Peyer's patch (tissue), 4 donors: Measurements from ENCODE around the gene CCDC85C. TPM values are rescaled to one million over a fixed set of nuclear protein-coding genes. Genes with fewer than 3 reads are reported as not detected.
A peak's percentile ranks its signal among the peaks of the same experiment; 100 is the strongest.

Source experiments
- DNase-seq, 3 donors: peaks; one replicate each; pipeline ENCODE4 v3.0.0-alpha.2; 2017 to 2019
- H3K27ac ChIP-seq, 4 donors: fragments of 200-600 bp; sonication (generic); one replicate each; pipeline ENCODE4 v1.5.1; 2016 to 2019
- H3K27me3 ChIP-seq, 2 donors: fragments of 200-600 bp; sonication (generic); one replicate each; pipeline ENCODE4 v1.5.1; 2019
- H3K36me3 ChIP-seq, 3 donors: fragments of 200-600 bp; sonication (generic); one replicate each; pipeline ENCODE4 v1.5.1; 2016 to 2019
- H3K4me1 ChIP-seq, 4 donors: fragments of 200-600 bp; sonication (generic); one replicate each; pipeline ENCODE4 v1.5.1; 2016 to 2019
- H3K4me3 ChIP-seq, 4 donors: fragments of 200-600 bp; sonication (generic); 1 replicate in 3 of 4; 2 replicates in 1 of 4; pipeline ENCODE4 v1.5.1; 2016 to 2019; ENCODE audit warnings: mild to moderate bottlenecking in 1 of 4
- H3K9me3 ChIP-seq, 4 donors: fragments of 200-600 bp; sonication (generic); one replicate each; pipeline ENCODE4 v1.5.1; 2016 to 2019; ENCODE audit warnings: mild to moderate bottlenecking in 1 of 4
- CTCF ChIP-seq, 6 experiments: fragments of 450-650 bp in 4 of 6; fragments of 200-600 bp in 2 of 6; sonication (generic) in 1 of 6; IDR thresholded peaks; one replicate each; pipeline ENCODE4 v1.5.1; 2017 to 2019; ENCODE audit warnings: antibody characterized with exemption in 6 of 6, mild to moderate bottlenecking in 3 of 6, moderate library complexity in 1 of 6
- POLR2A ChIP-seq, 2 donors: fragments of 450-650 bp; IDR thresholded peaks; one replicate each; pipeline ENCODE4 v1.5.1; 2017; ENCODE audit warnings: antibody characterized with exemption in 2 of 2, mild to moderate bottlenecking in 2 of 2, moderate library complexity in 2 of 2
- total RNA-seq, 4 donors: library from RNA; depleted of rRNA; stranded (reverse); fragments of >200 nt; gene quantifications; one replicate each; pipeline ENCODE4 v1.1.0, GENCODE V29; 2016

The CCDC85C gene
- total RNA-seq, 4 donors from 2014 or later = 19.8 to 98.1 (median 78.8) TPM

GRCh38 chr14:99516156-99516870 is 87.7 kb downstream of the CCDC85C start:
- DNase-seq = peak in 1 of 3 donors; percentile 45

GRCh38 chr14:99515301-99516155 is 88.5 kb downstream of the CCDC85C start:
- peak in 1 of 3 donors; percentile 36 for DNase-seq
- Histone ChIP-seq H3K36me3 (peaks cover 0 to 43% (median 0%) of the 10 kb centered on the region in 3 donors), H3K27me3 (no peaks in the 10 kb centered on the region), H3K4me1 (peaks cover 0 to 8% (median 0%) of the 10 kb centered on the region in 4 donors), H3K27ac (no peak overlapping the region), H3K9me3 (no peaks in the 10 kb centered on the region), H3K4me3 (no peak overlapping the region)
- TF ChIP-seq CTCF (IDR thresholded peaks at IDR 0.05) = no peak
- TF ChIP-seq POLR2A (IDR thresholded peaks at IDR 0.05) = no peak

More at GRCh38 chr14:99516156-99516870, 87.7 kb downstream of the CCDC85C start:
- no peak for TF ChIP-seq POLR2A (IDR thresholded peaks at IDR 0.05)
- TF ChIP-seq CTCF (IDR thresholded peaks at IDR 0.05) = no peak
- peaks cover 0 to 8% (median 0%) of the 10 kb centered on the region in 4 donors for H3K4me1 ChIP-seq
- no peak overlapping the region for H3K27ac ChIP-seq
- H3K36me3 ChIP-seq = peaks cover 0 to 38% (median 0%) of the 10 kb centered on the region in 3 donors
- H3K9me3 ChIP-seq = no peaks in the 10 kb centered on the region
- no peaks in the 10 kb centered on the region for H3K27me3 ChIP-seq
- H3K4me3 ChIP-seq = no peak overlapping the region

DNA sequence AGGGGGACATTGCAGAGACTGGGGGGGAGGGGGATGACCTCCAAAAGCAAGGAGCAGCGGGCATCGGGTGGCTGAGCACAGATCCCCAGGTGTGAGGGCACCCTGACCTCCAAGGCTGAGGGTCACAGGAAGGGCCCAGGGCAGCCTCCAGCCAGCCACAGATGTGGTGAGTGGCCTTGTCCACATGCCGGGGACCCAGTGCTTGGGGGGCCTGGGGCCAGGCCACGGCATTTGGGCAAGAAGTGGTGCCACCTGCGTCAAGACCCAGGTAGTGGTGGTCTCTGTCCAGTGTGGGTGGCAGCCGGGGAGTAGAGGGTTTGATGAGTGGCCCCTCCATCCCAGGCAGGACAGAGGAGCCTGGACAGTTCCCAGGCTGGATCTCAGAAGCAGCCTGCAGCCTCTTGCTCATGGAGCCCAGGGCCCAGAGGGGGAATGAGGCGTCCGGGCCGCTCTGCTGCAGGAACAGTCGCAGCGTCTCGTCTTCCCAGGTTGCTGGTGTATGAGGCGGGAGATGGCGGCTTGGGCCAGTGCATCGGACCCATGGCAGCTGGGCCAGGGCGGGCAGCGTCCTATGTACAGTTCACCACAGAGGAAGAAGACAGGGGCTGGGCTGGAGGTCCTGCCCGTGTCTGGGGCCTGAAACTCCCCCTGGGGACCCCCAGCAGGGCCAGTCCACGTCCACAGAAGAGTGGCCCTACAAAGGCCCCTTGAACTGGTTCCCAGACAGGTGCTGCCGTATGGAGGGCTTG is 89.3 kb downstream of the CCDC85C start:
- peaks cover 0 to 8% (median 0%) of the 10 kb centered on the region in 4 donors for H3K4me1 ChIP-seq
- H3K27ac ChIP-seq = no peak overlapping the region
- peaks cover 0 to 50% (median 0%) of the 10 kb centered on the region in 3 donors for H3K36me3 ChIP-seq
- no peaks in the 10 kb centered on the region for H3K27me3 ChIP-seq
- H3K9me3 ChIP-seq = no peaks in the 10 kb centered on the region
- H3K4me3 ChIP-seq = no peak overlapping the region
- no peak for TF ChIP-seq CTCF (IDR thresholded peaks at IDR 0.05)
- TF ChIP-seq POLR2A (IDR thresholded peaks at IDR 0.05) = no peak
- DNase-seq = peak in 2 of 3 donors; percentile 40 to 45

DNA sequence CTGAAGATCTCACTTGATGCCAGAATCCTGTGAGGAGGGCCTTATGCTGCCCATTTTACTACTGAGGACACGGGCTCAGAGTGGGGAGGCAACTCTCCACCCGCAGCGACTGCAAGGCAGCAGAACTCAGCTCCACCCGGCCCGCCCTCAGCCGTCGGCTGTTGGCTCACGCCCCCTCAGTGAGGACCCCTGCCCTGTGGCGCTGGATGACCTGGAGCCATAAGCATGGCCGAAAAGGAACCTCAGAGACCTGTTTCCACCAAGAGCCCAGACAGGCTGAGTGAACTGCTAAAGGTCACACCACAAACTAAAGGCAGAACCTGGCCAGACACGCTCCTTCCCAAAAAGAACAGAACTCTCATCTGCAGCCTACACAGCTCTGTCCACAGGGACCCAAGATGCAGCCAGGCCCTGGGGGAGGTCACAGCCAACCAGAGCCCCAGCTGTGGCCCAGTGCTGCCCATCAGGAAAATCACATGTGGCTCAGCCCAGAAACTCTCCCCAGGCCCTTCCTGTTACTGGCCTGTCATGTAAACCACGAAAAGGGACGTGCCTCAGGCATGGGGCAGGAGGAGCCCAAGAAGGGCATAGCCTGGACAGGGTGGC is 90.0 kb downstream of the CCDC85C start:
- DNase-seq = peak in 2 of 3 donors; percentile 40 to 42
- no peak for TF ChIP-seq POLR2A (IDR thresholded peaks at IDR 0.05)
- TF ChIP-seq CTCF (IDR thresholded peaks at IDR 0.05) = no peak
- Histone ChIP-seq H3K27ac (no peak overlapping the region), H3K4me3 (no peak overlapping the region), H3K4me1 (peaks cover 0 to 8% (median 0%) of the 10 kb centered on the region in 4 donors), H3K27me3 (no peaks in the 10 kb centered on the region), H3K36me3 (peaks cover 0 to 56% (median 0%) of the 10 kb centered on the region in 3 donors), H3K9me3 (no peaks in the 10 kb centered on the region)

DNA sequence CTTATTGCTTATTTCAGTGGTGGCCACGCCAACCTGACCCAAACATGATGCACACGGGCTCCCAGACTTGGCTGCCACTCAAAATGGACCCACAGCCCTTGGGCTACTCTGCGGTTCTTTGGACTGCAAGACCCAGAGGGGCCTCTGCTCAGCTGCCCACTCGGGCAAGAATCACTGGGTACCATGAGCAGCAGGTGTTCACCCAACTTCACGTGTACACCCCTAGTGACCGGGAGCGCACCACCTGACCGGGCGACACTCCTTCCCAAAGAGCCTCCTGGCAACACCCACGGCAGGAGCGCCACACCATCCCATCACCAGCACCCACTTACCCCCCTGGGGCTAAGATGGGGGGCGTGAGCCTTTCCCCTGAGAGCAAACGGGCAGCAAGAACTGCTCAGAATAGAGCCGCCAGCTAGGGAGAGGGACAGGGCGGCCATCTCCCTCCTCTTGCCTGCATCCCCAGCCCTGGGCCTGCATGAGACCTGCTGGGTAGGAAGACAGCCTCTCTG is 90.8 kb downstream of the CCDC85C start:
- peak in 1 of 3 donors; percentile 44 for DNase-seq

More for the DNA sequence above, 90.8 kb downstream of the CCDC85C start:
- Histone ChIP-seq H3K36me3 (peaks cover 0 to 65% (median 0%) of the 10 kb centered on the region in 3 donors), H3K4me3 (no peak overlapping the region), H3K9me3 (no peaks in the 10 kb centered on the region), H3K27ac (no peak overlapping the region), H3K27me3 (no peaks in the 10 kb centered on the region), H3K4me1 (peaks cover 0 to 2% (median 0%) of the 10 kb centered on the region in 4 donors)
- no peak for TF ChIP-seq CTCF (IDR thresholded peaks at IDR 0.05)
- TF ChIP-seq POLR2A (IDR thresholded peaks at IDR 0.05) = no peak
